AG04450 (cell line): Measurements from ENCODE around the gene ZNRF4. TPM values are rescaled to one million over a fixed set of nuclear protein-coding genes. Genes with fewer than 3 reads are reported as not detected.

Experiments
- CTCF ChIA-PET: fragments of 300-600, 350-600 bp; formaldehyde crosslinking; extraction: SDS; loops from one replicate; lab custom pipeline; 2022; ENCODE audit warnings: antibody characterized with exemption, inconsistent platforms; lab: Charles Lee
- POLR2A ChIA-PET: fragments of 350-600 bp; formaldehyde crosslinking; extraction: SDS; loops from one replicate; lab custom pipeline; 2021; ENCODE audit warnings: antibody characterized with exemption, inconsistent platforms; lab: Yijun Ruan, JAX
- DNase-seq: peaks from one replicate; pipeline ENCODE4 v3.0.0-alpha.2; 2011; ENCODE audit warnings: low read depth, low spot score
- H3K27ac ChIP-seq: one replicate; pipeline ENCODE4 v1.5.1; 2012; ENCODE audit warnings: low read depth, low read length, control low read depth
- H3K27me3 ChIP-seq: one replicate; pipeline ENCODE4 v1.6.0; 2012; ENCODE audit warnings: low read length; ENCODE audit not compliant: control insufficient read depth, insufficient read depth
- H3K4me3 ChIP-seq: 2 replicates; pipeline ENCODE4 v1.5.1; 2011; ENCODE audit warnings: mild to moderate bottlenecking, low read depth, low read length, control low read depth
- H3K9me3 ChIP-seq: 2 replicates; pipeline ENCODE4 v1.5.1; 2012; ENCODE audit warnings: low read length; ENCODE audit not compliant: control insufficient read depth, insufficient read depth
- CTCF ChIP-seq: IDR thresholded peaks from 2 replicates; pipeline ENCODE4 v1.5.1; 2011; ENCODE audit warnings: low read depth, low read length, control low read depth, inconsistent platforms
- polyA plus RNA-seq: library from polyadenylated mRNA; depleted of rRNA; stranded (reverse); fragments of >200 nt; gene quantifications from 2 replicates; pipeline ENCODE4 v1.2.3, GENCODE V29; 2011

Gene ZNRF4
- polyA plus RNA-seq, 1 experiment, result not detected

GRCh38 chr19:5448374-5448773 is 6.8 kb upstream of the ZNRF4 start:
- Histone ChIP-seq H3K9me3 (peaks cover 6% of the 10 kb centered on the region), H3K27ac (no peak overlapping the region), H3K4me3 (no peak overlapping the region), H3K27me3 (peaks cover 17% of the 10 kb centered on the region)
- CTCF ChIA-PET, result no interaction called here
- no peak for TF ChIP-seq CTCF
- POLR2A ChIA-PET, result no interaction called here
- DNase-seq, result no peak

GRCh38 chr19:5450482-5451126 is 4.6 kb upstream of the ZNRF4 start:
- TF ChIP-seq CTCF, result no peak
- ChIA-PET POLR2A (no interaction called here), CTCF (no interaction called here)
- no peak overlapping the region for H3K27ac ChIP-seq
- H3K4me3 ChIP-seq, result no peak overlapping the region
- no peak for DNase-seq
- peaks cover 17% of the 10 kb centered on the region for H3K27me3 ChIP-seq
- H3K9me3 ChIP-seq, result peaks cover 9% of the 10 kb centered on the region

DNA sequence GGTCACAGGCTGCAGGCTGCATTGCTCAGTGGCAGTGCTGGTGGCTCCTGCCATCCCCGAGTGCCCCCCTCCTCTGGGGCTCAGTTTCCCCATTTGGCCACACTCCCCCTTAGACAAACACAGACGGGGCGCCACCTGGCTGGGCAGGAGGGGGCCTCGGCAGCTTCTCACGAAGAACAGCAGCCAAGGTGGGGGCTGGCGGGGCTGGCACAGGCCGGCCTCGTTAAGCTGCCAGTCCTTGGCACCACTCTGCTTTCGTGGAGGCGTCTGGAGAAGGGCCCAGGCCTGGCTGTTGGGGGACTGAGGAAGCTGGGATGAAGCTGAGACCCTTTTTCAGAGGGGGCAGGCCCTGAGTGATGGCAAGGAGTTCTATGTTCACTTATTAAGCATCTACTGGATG is 3.7 kb upstream of the ZNRF4 start:
- Histone ChIP-seq H3K4me3 (no peak overlapping the region), H3K27ac (no peak overlapping the region), H3K27me3 (peaks cover 17% of the 10 kb centered on the region), H3K9me3 (peaks cover 9% of the 10 kb centered on the region)
- no peak for TF ChIP-seq CTCF
- DNase-seq, result no peak
- CTCF ChIA-PET, result no interaction called here
- POLR2A ChIA-PET, result no interaction called here

DNA sequence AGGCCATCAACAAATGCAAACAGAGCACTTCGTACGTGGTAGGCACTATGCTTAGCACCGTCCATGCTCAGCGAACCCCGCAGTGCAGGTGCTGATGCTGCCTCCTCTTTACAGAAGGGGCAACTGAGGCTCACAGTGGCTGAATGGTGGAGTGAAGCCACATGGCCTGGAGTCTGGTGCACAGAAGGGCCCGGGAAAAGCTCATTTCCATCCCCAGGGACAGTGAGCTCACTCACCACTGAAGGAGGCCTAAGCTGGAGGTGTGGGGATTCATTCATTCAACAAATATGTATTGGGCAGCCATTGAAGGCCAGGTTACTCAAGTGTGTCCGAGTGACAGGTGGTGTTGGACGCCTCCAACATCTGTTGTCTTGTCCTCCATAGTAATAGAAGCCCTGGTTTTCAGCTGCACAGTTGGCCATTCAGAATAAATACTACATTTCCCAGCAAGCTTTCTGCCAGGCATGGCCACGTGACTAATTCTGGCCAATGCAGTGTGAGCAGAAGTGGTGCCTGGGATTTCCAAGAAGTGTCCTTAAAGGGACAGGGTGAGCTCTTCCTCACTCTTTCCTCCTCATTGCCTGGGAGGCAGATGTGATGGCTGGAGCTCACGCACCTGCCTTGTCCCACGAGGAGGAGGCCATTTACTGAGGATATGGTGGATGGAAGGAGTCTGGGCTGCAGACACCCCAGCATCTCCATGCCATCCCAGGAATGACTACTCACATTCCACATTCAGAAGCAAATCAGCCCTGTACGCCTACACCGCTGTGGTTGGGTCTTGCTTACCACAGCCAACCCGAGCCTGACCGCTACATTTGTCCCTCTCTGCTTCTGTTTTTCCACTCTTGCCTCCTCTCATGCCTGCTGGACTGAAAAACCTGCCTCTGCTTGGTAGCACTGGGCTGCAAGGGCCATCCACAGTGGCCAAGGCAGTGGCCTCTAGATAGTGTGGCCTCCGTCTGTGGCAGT is 2.3 kb upstream of the ZNRF4 start:
- no peak for TF ChIP-seq CTCF
- Histone ChIP-seq H3K4me3 (no peak overlapping the region), H3K27ac (no peak overlapping the region), H3K27me3 (peaks cover 13% of the 10 kb centered on the region), H3K9me3 (peaks cover 9% of the 10 kb centered on the region)
- ChIA-PET POLR2A (no interaction called here), CTCF (no interaction called here)
- no peak for DNase-seq

DNA sequence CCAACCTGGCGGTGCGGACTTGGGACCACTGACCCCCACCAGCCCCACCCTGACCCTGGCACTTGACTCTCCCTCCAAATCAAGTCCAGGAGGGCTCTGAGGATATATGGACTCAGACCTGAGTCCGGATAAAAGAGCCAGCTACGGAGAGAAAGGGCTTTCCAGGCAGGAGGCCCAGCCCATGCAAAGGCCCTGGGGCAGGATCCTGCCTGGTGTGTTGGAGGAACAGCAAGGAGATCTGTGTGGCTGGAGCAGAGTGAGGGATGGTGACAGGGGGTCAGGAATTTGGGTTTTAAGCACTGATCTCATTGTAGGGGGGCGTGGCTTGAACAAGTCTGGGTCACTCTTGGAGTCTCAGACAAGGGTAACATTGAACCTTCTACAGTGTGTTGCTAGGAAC is 474 bp upstream of the ZNRF4 start:
- CTCF ChIA-PET, result no interaction called here
- POLR2A ChIA-PET, result interaction anchor here (0.5 kb wide), 1 partner anchor 99 kb away, joined by 4 read pairs; no protein-coding TSS in a partner anchor
- Histone ChIP-seq H3K27me3 (peaks cover 4% of the 10 kb centered on the region), H3K4me3 (no peak overlapping the region), H3K27ac (no peak overlapping the region), H3K9me3 (peaks cover 9% of the 10 kb centered on the region)
- no peak for TF ChIP-seq CTCF
- no peak for DNase-seq
